WI38 (cell line): ENCODE measurements around the gene BDKRB1.

Source experiments
- H3K4me3 ChIP-seq: 2 replicates; pipeline ENCODE4 v1.5.1; 2011; ENCODE audit warnings: low read depth, mild to moderate bottlenecking, control low read depth, low read length
- CTCF ChIP-seq: IDR thresholded peaks from 2 replicates; pipeline ENCODE4 v1.5.1; 2012; ENCODE audit warnings: low read depth, mild to moderate bottlenecking, control low read depth, low read length

BDKRB1 gene

GRCh38 chr14:96309896-96310330 is 53.9 kb downstream of the BDKRB1 start:
- no peak overlapping the region for H3K4me3 ChIP-seq
- no peak for TF ChIP-seq CTCF

- no peak overlapping the region for H3K4me3 ChIP-seq
These were observed 54.9 kb downstream of the BDKRB1 start for GRCh38 chr14:96310906-96311305.

More at GRCh38 chr14:96310906-96311305, 54.9 kb downstream of the BDKRB1 start:
- TF ChIP-seq CTCF: no peak
